ENCODE measurements around the gene GVQW3. TPM values are rescaled to one million over a fixed set of nuclear protein-coding genes. Genes with fewer than 3 reads are reported as not detected.

GVQW3 gene
- total RNA-seq, 2 experiments from 2014 or later = 3.2 to 3.7 TPM

DNA sequence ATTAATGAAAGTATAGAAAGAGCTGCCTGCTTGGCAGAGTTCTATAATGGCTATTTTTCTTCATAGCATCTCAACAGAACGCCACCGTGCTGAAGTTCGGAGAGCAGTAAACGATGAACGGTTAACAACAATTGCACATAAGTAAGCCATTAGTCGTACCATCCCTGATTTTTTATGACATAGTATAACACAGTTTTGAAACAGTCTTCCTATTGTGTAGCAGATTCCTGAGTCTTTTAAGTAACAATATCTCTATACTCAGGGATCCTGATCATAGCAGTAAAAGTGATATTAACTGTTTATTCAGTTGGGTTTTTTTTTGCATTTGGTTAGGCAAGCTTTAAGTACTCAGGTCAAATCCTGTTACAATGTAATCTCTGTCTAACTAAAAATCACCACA is 72.1 kb downstream of the GVQW3 start:
- peaks cover 34% of the 10 kb centered on the region for H3K36me3 Mint-ChIP-seq (ENCODE audit: low read depth)
- ChIA-PET POLR2A (no interaction called here), CTCF (no interaction called here)
- H3K27me3 Mint-ChIP-seq = no peaks in the 10 kb centered on the region
- H3K4me3 Mint-ChIP-seq = no peak overlapping the region
- H3K27ac Mint-ChIP-seq = no peak overlapping the region
- H3K4me1 Mint-ChIP-seq = peaks cover under 1% of the 10 kb centered on the region
- intact Hi-C loops (cut with DNase I, micrococcal nuclease) = no loop called here
- DNase-seq (no peak), ATAC-seq (no peak)
- no peaks in the 10 kb centered on the region for H3K9me3 Mint-ChIP-seq (ENCODE audit: low read depth)

DNA sequence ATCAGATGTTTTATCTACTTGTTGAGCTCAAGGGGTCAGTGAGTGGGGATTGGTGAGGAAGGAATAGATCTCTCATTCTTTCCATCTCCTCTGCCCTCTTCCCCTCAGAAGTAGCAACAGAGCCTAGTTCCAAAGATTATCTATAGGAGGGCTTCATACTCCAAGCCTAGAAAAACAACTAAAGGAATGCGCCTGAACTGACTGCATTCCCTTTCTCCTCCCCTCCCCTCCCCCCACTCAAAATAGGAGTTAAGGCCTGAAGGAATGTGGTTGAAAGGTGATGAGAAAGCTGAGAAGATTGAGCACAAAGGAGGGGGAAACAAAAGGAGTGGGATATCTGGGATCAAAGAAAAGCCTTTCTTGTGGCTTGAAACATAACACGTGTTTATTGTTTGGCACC is 74.2 kb downstream of the GVQW3 start:
- no peak overlapping the region for H3K27ac Mint-ChIP-seq
- H3K4me1 Mint-ChIP-seq = no peaks in the 10 kb centered on the region
- H3K9me3 Mint-ChIP-seq (ENCODE audit: low read depth) = no peaks in the 10 kb centered on the region
- no peaks in the 10 kb centered on the region for H3K27me3 Mint-ChIP-seq
- CTCF ChIA-PET = interaction anchor here (0.6 to 1.7 kb wide), 4 partner anchors 10 to 504 kb away, joined by 3 to 7 read pairs (median 4); no protein-coding TSS in a partner anchor
- intact Hi-C loops (cut with DNase I, micrococcal nuclease) = no loop called here
- H3K4me3 Mint-ChIP-seq = no peak overlapping the region
- H3K36me3 Mint-ChIP-seq (ENCODE audit: low read depth) = peaks cover 37% of the 10 kb centered on the region
- no peak for DNase-seq
- no peak for ATAC-seq
- POLR2A ChIA-PET = no interaction called here

DNA sequence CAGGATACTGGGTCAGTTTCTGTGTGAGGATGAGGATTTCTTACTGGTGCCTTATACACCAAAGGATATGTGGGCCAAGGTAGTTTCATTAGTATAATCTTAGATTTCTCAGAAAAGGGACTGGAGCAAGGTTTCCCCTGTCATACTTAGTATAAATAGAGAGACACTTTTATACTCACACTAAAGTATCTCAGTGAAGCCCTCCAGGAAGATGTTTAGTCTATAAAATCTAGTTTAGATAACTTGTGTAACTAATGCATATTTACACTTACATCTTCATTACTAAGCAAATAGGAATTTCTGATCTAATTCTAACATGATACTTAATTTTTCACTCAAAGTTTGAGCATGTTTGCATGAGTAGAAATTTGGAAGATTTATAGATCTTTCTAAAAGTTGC is 74.8 kb downstream of the GVQW3 start:
- DNase-seq = no peak
- intact Hi-C loops (cut with DNase I, micrococcal nuclease) = no loop called here
- no peak for ATAC-seq
- no peaks in the 10 kb centered on the region for H3K27me3 Mint-ChIP-seq
- ChIA-PET CTCF (interaction anchor here (1.7 kb wide), 1 partner anchor 248 kb away, joined by 7 read pairs; no protein-coding TSS in a partner anchor), POLR2A (no interaction called here)
- H3K4me3 Mint-ChIP-seq = no peak overlapping the region
- no peaks in the 10 kb centered on the region for H3K9me3 Mint-ChIP-seq (ENCODE audit: low read depth)
- no peaks in the 10 kb centered on the region for H3K4me1 Mint-ChIP-seq
- H3K27ac Mint-ChIP-seq = no peak overlapping the region
- H3K36me3 Mint-ChIP-seq (ENCODE audit: low read depth) = peaks cover 36% of the 10 kb centered on the region

DNA sequence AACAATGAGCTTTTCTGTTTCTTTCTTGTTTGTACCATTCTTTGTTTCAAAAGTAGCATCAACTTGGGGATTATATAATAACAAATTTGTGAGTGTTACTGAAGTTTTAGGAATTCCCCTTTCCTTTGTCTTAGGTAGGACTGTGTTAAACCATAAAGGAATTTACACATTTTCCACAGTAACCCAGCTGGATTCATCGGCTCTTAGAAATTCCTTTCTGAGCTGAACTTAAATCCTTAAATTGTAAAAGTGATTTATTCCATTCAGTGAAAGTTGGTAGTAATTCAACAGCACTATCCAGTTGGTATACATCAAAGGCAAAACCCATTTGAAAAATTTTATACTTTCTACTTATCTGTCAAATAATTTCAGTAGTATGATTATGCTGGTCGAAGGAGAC is 75.4 kb downstream of the GVQW3 start:
- Mint-ChIP-seq H3K9me3 (ENCODE audit: low read depth) (no peaks in the 10 kb centered on the region), H3K4me1 (no peaks in the 10 kb centered on the region), H3K27me3 (no peaks in the 10 kb centered on the region), H3K4me3 (no peak overlapping the region), H3K27ac (no peak overlapping the region), H3K36me3 (ENCODE audit: low read depth) (peaks cover 32% of the 10 kb centered on the region)
- ATAC-seq (no peak), DNase-seq (no peak)
- intact Hi-C loops (cut with DNase I, micrococcal nuclease) = no loop called here
- CTCF ChIA-PET = interaction anchor here (1.7 kb wide), 1 partner anchor 248 kb away, joined by 7 read pairs; no protein-coding TSS in a partner anchor
- POLR2A ChIA-PET = no interaction called here

Other genes starting within 250 kb of the GVQW3 start
- gene WNT11, start 174.8 kb upstream of the GVQW3 start, total RNA-seq = not detected
- gene THAP12, start 191 bp upstream of the GVQW3 start, total RNA-seq = 10 to 100 TPM; 53.6 to 60.9 TPM
- 10 to 100 TPM; 28.5 to 35.4 TPM for gene EMSY, start 63.7 kb downstream of the GVQW3 start, total RNA-seq

Measured in activated CD4-positive, alpha-beta T cell treated with anti-CD3 and anti-CD28 coated beads for 36 hours (primary cell).